Activated T-helper 1 cell treated with Interleukin-2 at 50 U/mL for 16 hours (primary cell): ENCODE data around the gene FAM234B.

Source experiments
- DNase-seq: peaks from one replicate; pipeline ENCODE4 v3.0.0-alpha.2; 2020; ENCODE audit warnings: low read depth

The FAM234B gene

DNA sequence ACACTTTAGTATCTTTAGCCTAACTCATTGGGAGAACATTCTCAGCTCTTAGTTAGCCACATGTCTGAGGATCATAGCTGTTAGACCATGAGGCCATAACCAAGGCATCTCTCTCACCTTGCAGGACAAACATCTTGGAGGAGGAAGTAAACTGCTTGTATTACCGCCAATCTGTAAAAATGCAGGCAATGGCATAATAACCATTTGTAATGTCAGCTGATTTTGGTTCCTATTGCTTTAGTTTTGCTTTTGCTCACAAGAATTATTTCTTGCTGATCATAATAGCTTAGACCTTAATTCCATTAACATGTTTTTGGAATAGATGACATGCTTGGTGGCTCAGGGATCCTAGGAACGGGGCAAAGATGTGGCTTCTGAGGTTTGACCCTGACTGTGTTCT is 75.6 kb downstream of the FAM234B start:
- no peak for DNase-seq

- DNase-seq = no peak
These were observed 76.2 kb downstream of the FAM234B start for GRCh38 chr12:13120413-13120812.

DNA sequence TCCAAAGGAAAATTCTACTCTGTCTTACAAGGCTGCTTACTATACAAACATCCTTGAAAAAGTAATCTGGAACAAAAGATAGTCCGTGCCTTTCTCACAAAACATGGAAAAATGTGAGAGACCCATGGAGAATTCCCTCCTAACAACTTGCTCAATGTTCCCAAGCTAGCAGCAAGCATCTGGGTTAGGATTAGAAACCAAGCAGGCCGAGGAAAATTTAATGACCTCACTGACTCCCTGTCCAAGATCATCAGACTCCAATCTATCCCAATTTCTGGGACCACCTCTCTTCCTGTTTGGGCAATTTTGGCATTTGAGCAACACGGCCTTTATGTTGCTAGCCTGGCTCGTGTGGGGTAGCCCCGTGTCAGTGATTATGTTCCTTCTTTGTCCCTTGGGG is 77.4 kb downstream of the FAM234B start:
- DNase-seq = no peak

- DNase-seq = no peak
These were observed 80.7 kb downstream of the FAM234B start for GRCh38 chr12:13124656-13125505.

GRCh38 chr12:13125996-13126395 is 81.8 kb downstream of the FAM234B start:
- DNase-seq = no peak

DNA sequence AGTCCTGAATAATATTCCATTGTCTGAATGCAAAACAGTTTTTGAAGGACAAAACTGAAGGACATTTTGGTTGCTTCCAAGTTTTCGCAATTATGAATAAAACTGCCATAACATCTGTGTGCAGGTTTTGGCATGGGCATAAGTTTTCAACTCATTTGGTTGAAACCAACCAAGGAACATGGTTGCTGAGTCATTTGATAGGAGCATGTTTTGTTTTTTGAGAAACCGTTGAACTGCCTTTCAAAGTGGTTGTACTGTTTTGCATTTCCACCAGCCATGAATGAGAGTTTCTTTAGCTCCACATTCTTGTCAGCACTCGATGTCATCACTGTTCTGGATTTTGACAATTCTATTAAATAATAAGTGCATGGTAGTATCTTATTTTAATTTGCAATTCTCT is 82.3 kb downstream of the FAM234B start:
- DNase-seq = no peak

DNA sequence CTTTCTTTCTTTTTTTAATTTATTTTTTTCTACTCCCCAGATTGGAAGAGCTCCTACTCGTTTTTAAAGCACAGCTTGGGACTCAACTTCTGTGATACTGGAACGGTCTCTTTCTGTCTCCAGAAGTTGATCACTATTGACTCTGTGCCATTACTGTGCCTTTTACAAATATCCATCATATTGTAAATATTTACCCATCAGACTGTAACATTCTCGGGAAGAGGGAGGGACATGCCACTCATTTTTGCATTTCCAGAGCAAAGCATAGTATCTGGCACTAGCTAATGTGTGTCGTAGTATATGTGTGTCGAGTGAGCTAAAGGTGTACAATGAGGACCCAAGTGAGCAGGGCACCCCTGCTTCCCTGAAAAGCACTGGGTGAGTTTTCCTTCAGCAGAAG is 83.3 kb downstream of the FAM234B start:
- no peak for DNase-seq

GRCh38 chr12:13128291-13128965 is 84.2 kb downstream of the FAM234B start:
- no peak for DNase-seq

GRCh38 chr12:13130981-13131380 is 86.8 kb downstream of the FAM234B start:
- DNase-seq = no peak
